Endothelial cell (in vitro differentiated cells): ENCODE data around the gene LAMB1. TPM values are rescaled to one million over a fixed set of nuclear protein-coding genes. Genes with fewer than 3 reads are reported as not detected.

ENCODE experiments used
- DNase-seq: peaks from one replicate; pipeline ENCODE4 v3.0.0; 2021; ENCODE audit warnings: low spot score
- H3K27ac Mint-ChIP-seq: one replicate; pipeline ENCODE4 v1.8.0; 2021; ENCODE audit warnings: mixed read lengths, inconsistent platforms; ENCODE audit not compliant: unreplicated experiment
- H3K27me3 Mint-ChIP-seq: one replicate; pipeline ENCODE4 v1.8.0; 2021; ENCODE audit warnings: mild to moderate bottlenecking, moderate library complexity, mixed read lengths, inconsistent platforms; ENCODE audit not compliant: unreplicated experiment
- H3K36me3 Mint-ChIP-seq: one replicate; pipeline ENCODE4 v1.8.0; 2021; ENCODE audit warnings: mild to moderate bottlenecking, low read depth, mixed read lengths, inconsistent platforms; ENCODE audit not compliant: unreplicated experiment
- H3K4me1 Mint-ChIP-seq: one replicate; pipeline ENCODE4 v1.8.0; 2021; ENCODE audit warnings: mild to moderate bottlenecking, mixed read lengths, inconsistent platforms; ENCODE audit not compliant: unreplicated experiment
- H3K4me3 Mint-ChIP-seq: one replicate; pipeline ENCODE4 v1.8.0; 2021; ENCODE audit warnings: mild to moderate bottlenecking, mixed read lengths, inconsistent platforms; ENCODE audit not compliant: unreplicated experiment
- H3K9me3 Mint-ChIP-seq: one replicate; pipeline ENCODE4 v1.8.0; 2021; ENCODE audit warnings: mixed read lengths, inconsistent platforms; ENCODE audit not compliant: unreplicated experiment
- total RNA-seq: library from RNA; stranded (reverse); fragmentation: NEBNext Ultra II Directional; extraction: Animal tissue kit (Norgen Biotek cat#: 25700); gene quantifications from one replicate; pipeline ENCODE4 v1.2.1, GENCODE V29; 2021; ENCODE audit not compliant: unreplicated experiment
- TF ChIP-seq, protein P1 (sequence below): fragments of 200-600 bp; sonication (generic); IDR thresholded peaks from one replicate; pipeline ENCODE4 v1.5.0; 2021; ENCODE audit warnings: antibody characterized with exemption; ENCODE audit not compliant: unreplicated experiment

LAMB1 gene
- total RNA-seq, 1 donor from 2014 or later: 453 TPM

DNA sequence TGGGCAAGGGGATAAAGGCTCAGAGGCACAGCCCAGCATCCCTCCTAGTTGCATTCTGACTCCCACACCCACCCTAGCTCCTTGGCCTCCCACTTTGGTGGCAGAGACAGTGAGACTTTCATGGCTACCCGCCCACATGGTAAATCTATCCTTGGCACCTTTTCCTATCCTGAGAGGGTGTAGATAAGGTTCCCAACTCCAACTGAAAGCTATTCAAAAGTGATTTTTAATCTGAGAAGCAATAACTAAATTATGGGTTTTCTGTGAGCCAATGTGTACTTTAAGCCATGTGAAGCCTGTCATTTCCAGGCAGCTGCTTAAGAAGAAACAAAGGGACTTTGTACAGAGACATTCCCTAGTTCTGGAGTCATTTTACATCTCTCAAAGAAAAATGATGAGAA lies 9.1 kb downstream of the LAMB1 start:
- Mint-ChIP-seq H3K4me3 (no peak overlapping the region), H3K27me3 (no peaks in the 10 kb centered on the region), H3K27ac (no peak overlapping the region), H3K9me3 (no peaks in the 10 kb centered on the region), H3K36me3 (peaks cover 52% of the 10 kb centered on the region), H3K4me1 (peaks cover 39% of the 10 kb centered on the region)
- TF ChIP-seq, protein P1, sequence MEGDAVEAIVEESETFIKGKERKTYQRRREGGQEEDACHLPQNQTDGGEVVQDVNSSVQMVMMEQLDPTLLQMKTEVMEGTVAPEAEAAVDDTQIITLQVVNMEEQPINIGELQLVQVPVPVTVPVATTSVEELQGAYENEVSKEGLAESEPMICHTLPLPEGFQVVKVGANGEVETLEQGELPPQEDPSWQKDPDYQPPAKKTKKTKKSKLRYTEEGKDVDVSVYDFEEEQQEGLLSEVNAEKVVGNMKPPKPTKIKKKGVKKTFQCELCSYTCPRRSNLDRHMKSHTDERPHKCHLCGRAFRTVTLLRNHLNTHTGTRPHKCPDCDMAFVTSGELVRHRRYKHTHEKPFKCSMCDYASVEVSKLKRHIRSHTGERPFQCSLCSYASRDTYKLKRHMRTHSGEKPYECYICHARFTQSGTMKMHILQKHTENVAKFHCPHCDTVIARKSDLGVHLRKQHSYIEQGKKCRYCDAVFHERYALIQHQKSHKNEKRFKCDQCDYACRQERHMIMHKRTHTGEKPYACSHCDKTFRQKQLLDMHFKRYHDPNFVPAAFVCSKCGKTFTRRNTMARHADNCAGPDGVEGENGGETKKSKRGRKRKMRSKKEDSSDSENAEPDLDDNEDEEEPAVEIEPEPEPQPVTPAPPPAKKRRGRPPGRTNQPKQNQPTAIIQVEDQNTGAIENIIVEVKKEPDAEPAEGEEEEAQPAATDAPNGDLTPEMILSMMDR: no peak
- DNase-seq: no peak

DNA sequence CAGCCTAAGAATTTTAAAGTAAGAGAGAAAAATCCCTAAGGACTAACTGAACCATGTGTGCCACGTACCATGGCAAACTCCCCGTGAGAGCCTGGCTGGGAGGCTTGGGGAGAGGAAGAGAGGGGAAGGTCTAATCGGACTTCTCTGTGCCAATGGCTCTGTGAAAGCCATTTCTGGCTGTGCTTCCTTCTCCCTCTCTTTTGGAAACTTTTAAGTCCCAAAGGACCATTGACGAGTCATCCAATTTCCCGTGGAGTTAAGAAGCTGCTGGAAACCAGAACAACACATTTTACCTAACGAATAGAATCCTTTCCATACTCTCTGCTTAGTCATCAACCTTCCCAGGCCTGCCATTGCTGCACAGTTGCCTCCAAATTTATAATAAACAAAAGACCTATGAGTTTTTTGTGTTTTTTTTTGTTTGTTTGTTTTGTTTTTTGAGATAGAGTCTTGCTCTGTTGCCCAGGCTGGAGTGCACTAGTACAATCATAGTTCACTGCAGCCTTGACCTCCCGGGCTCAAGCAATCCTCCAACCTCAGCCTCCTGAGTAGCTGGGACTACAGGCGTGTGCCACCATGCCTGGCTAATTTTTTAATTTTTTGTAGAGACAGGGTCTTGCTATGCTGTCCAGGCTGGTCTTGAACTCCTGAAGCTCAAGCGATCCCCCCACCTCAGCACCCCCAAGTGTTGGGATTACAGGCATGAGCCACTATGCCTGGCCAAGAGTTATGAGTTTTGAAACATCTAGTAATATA lies 13.2 kb downstream of the LAMB1 start:
- H3K9me3 Mint-ChIP-seq: no peaks in the 10 kb centered on the region
- peak overlapping the region; percentile 28 for H3K27ac Mint-ChIP-seq
- peaks cover 5% of the 10 kb centered on the region for H3K4me1 Mint-ChIP-seq
- TF ChIP-seq, protein P1: no peak
- H3K36me3 Mint-ChIP-seq: peaks cover 57% of the 10 kb centered on the region
- no peak for DNase-seq
- H3K27me3 Mint-ChIP-seq: no peaks in the 10 kb centered on the region
- peak overlapping the region; percentile 33 for H3K4me3 Mint-ChIP-seq

DNA sequence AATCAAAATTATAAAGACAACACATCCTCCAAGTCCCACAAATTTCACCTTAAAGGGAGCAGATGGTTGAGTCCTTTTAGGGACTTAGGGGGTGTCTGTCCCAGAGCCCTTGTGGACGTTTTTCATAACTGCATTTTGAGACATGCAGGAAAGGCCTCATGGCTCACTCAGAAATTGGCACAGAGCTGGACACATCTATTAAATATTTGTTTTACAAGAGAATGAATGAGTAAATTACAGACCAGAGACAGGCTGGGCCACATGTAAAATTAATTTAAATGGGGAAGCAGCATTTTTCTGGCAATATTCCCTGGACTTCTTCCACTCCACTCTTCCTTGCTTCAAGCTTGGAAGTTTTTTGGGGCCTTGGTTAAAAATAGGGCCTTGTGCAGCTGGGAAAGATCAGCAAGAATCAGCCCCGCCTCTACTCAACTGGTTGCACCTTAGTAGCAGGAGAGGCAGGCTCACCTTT lies 20.0 kb downstream of the LAMB1 start:
- H3K4me3 Mint-ChIP-seq: peak overlapping the region; percentile 44
- DNase-seq: no peak
- TF ChIP-seq, protein P1: peak; percentile 40
- H3K9me3 Mint-ChIP-seq: no peaks in the 10 kb centered on the region
- no peak overlapping the region for H3K27ac Mint-ChIP-seq
- H3K36me3 Mint-ChIP-seq: peaks cover 67% of the 10 kb centered on the region
- H3K27me3 Mint-ChIP-seq: peaks cover 2% of the 10 kb centered on the region
- no peaks in the 10 kb centered on the region for H3K4me1 Mint-ChIP-seq

DNA sequence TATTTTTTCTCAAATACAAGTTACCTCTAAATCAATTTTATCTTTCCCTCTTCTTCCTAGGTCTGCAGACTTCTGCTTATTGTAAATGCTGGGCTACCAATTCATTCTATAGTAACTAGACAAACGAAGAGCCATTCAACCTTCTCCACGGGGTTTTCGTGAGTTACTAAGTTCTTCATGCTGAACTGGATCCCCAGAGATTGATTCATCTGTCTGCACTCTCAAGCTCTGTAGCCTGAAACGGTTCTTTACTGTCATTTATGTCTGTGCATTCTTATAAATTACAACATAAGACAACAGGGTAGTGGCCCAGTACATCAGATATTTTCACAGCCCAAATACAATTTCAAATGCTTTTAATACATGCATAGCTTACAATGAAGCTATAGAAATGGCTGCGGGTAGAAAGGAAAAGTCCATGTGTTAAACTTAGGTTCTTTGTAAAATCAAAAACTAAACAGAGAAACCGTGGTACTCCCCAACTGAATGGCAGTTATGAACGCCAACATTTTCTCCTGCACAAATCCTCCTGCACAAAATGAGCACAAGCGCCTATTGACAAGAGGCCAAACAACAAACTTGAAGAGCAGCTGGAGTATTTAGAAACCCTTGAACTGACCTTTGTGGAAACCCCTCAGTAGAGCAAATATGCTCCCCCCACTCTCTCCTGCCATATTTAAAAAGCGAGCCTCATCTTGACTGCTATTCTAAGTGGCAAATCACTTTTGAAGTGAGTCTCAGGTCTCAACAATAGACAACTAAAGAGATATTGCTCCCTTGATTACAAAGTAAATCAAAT lies 20.7 kb downstream of the LAMB1 start:
- peak overlapping the region; percentile 44 for H3K4me3 Mint-ChIP-seq
- peaks cover 3% of the 10 kb centered on the region for H3K27me3 Mint-ChIP-seq
- peaks cover 68% of the 10 kb centered on the region for H3K36me3 Mint-ChIP-seq
- H3K27ac Mint-ChIP-seq: no peak overlapping the region
- H3K4me1 Mint-ChIP-seq: no peaks in the 10 kb centered on the region
- no peaks in the 10 kb centered on the region for H3K9me3 Mint-ChIP-seq
- TF ChIP-seq, protein P1: no peak
- no peak for DNase-seq

DNA sequence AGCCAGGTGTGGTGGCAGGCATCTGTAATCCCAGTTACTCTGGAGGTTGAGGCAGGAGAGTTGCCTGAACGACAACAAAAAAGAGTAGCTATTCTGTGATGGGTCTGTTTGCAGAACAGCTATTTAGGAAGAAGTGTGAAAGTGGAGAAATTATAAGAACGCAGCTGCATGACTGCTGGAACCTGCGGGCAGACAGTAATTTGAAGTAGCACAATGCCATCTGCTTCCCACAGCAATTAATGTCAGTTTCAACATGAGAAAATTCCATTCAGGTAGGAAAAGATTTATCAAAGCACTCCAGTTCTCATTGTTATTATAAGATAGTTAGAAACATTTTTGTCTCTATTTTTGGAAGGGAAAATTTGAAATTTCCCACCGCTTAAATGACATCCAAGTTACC lies 21.5 kb downstream of the LAMB1 start:
- Mint-ChIP-seq H3K4me1 (no peaks in the 10 kb centered on the region), H3K4me3 (no peak overlapping the region), H3K27ac (no peak overlapping the region), H3K36me3 (peaks cover 67% of the 10 kb centered on the region), H3K27me3 (peaks cover 3% of the 10 kb centered on the region), H3K9me3 (no peaks in the 10 kb centered on the region)
- no peak for DNase-seq
- TF ChIP-seq, protein P1: no peak
